Chondrocyte (in vitro differentiated cells): ENCODE results near the gene B3GNT3. TPM values are rescaled to one million over a fixed set of nuclear protein-coding genes. Genes with fewer than 3 reads are reported as not detected.

Experiments
- DNase-seq: peaks from one replicate; pipeline ENCODE4 v3.0.0; 2021; ENCODE audit warnings: mixed read lengths, low spot score
- H3K27ac Mint-ChIP-seq: one replicate; pipeline ENCODE4 v1.8.0; 2021; ENCODE audit warnings: mild to moderate bottlenecking, moderate library complexity, mixed read lengths; ENCODE audit not compliant: unreplicated experiment
- H3K27me3 Mint-ChIP-seq: 2 replicates; pipeline ENCODE4 v1.8.0; 2021; ENCODE audit warnings: low read depth, mixed read lengths
- H3K36me3 Mint-ChIP-seq: 2 replicates; pipeline ENCODE4 v1.8.0; 2021; ENCODE audit warnings: low read depth, mixed read lengths
- H3K4me1 Mint-ChIP-seq: 2 replicates; pipeline ENCODE4 v1.8.0; 2021; ENCODE audit warnings: low read depth, mild to moderate bottlenecking, mixed read lengths
- H3K4me3 Mint-ChIP-seq: one replicate; pipeline ENCODE4 v1.8.0; 2021; ENCODE audit warnings: mild to moderate bottlenecking, moderate library complexity, mixed read lengths; ENCODE audit not compliant: unreplicated experiment
- H3K9me3 Mint-ChIP-seq: 2 replicates; pipeline ENCODE4 v1.8.0; 2021; ENCODE audit warnings: low read depth, mixed read lengths
- total RNA-seq: library from RNA; stranded (reverse); gene quantifications from 3 replicates; pipeline ENCODE4 v1.2.1, GENCODE V29; 2021
- TF ChIP-seq, protein P1 (sequence below): fragments of 200-600 bp; sonication (generic); IDR thresholded peaks from 2 replicates; pipeline ENCODE4 v1.5.0; 2021; ENCODE audit warnings: antibody characterized with exemption, mild to moderate bottlenecking, moderate library complexity

B3GNT3 gene
- total RNA-seq, 1 donor from 2014 or later, result not detected

DNA sequence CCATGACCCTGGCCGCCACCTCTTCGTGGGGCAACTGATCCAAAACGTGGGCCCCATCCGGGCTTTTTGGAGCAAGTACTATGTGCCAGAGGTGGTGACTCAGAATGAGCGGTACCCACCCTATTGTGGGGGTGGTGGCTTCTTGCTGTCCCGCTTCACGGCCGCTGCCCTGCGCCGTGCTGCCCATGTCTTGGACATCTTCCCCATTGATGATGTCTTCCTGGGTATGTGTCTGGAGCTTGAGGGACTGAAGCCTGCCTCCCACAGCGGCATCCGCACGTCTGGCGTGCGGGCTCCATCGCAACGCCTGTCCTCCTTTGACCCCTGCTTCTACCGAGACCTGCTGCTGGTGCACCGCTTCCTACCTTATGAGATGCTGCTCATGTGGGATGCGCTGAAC is 16.7 kb downstream of the B3GNT3 start:
- DNase-seq, result no peak
- TF ChIP-seq, protein P1, sequence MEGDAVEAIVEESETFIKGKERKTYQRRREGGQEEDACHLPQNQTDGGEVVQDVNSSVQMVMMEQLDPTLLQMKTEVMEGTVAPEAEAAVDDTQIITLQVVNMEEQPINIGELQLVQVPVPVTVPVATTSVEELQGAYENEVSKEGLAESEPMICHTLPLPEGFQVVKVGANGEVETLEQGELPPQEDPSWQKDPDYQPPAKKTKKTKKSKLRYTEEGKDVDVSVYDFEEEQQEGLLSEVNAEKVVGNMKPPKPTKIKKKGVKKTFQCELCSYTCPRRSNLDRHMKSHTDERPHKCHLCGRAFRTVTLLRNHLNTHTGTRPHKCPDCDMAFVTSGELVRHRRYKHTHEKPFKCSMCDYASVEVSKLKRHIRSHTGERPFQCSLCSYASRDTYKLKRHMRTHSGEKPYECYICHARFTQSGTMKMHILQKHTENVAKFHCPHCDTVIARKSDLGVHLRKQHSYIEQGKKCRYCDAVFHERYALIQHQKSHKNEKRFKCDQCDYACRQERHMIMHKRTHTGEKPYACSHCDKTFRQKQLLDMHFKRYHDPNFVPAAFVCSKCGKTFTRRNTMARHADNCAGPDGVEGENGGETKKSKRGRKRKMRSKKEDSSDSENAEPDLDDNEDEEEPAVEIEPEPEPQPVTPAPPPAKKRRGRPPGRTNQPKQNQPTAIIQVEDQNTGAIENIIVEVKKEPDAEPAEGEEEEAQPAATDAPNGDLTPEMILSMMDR, result no peak

DNA sequence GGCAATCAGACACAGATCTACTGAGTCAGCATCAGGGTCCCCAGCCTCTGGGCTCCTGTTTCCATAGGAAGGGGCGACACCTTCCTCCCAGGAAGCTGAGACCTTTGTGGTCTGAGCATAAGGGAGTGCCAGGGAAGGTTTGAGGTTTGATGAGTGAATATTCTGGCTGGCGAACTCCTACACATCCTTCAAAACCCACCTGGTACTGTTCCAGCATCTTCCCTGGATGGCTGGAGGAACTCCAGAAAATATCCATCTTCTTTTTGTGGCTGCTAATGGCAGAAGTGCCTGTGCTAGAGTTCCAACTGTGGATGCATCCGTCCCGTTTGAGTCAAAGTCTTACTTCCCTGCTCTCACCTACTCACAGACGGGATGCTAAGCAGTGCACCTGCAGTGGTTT is 17.2 kb downstream of the B3GNT3 start:
- peaks cover 23% of the 10 kb centered on the region for H3K27me3 Mint-ChIP-seq
- TF ChIP-seq, protein P1, result no peak
- no peaks in the 10 kb centered on the region for H3K4me1 Mint-ChIP-seq
- no peak overlapping the region for H3K27ac Mint-ChIP-seq
- DNase-seq, result no peak
- H3K4me3 Mint-ChIP-seq, result no peak overlapping the region
- peaks cover 2% of the 10 kb centered on the region for H3K36me3 Mint-ChIP-seq
- no peaks in the 10 kb centered on the region for H3K9me3 Mint-ChIP-seq

More for the DNA sequence above, 16.7 kb downstream of the B3GNT3 start:
- H3K36me3 Mint-ChIP-seq, result peaks cover 2% of the 10 kb centered on the region
- H3K9me3 Mint-ChIP-seq, result no peaks in the 10 kb centered on the region
- no peak overlapping the region for H3K4me3 Mint-ChIP-seq
- peaks cover 23% of the 10 kb centered on the region for H3K27me3 Mint-ChIP-seq
- H3K27ac Mint-ChIP-seq, result no peak overlapping the region
- no peaks in the 10 kb centered on the region for H3K4me1 Mint-ChIP-seq

DNA sequence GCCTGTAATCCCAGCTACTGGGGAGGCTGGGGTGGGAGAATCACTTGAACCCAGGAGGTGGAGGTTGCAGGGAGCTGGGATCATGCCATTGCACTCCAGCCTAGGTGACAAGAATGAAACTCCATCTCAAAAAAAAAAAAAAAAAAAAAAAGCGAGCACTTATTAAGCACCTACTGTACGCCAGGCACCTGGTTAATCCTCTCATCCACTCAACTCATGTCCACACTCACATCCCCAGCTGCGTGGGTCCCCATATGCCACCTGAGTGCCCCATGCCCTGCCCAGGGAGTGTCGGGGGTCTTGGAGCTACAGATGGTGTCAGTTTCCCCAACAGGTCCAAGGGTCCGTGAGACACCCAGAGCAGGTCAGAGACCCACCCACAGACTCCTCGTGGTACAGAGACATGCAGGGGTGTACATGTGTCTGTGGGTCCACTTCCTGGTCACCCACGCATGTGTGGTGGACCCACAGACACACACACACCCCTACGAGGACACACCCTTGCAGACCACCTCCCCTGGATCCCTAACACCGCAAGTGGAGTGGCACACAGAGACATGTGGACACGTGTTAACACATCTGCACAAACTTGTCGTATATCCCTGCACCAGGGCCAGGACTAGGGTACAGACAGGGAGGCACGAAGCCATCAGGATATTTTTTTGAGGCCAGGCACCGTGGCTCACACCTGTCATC is 22.9 kb downstream of the B3GNT3 start:
- H3K4me1 Mint-ChIP-seq, result no peaks in the 10 kb centered on the region
- no peaks in the 10 kb centered on the region for H3K9me3 Mint-ChIP-seq
- peaks cover 5% of the 10 kb centered on the region for H3K27me3 Mint-ChIP-seq
- no peak for DNase-seq
- TF ChIP-seq, protein P1, result no peak
- no peaks in the 10 kb centered on the region for H3K36me3 Mint-ChIP-seq
- no peak overlapping the region for H3K27ac Mint-ChIP-seq
- no peak overlapping the region for H3K4me3 Mint-ChIP-seq

DNA sequence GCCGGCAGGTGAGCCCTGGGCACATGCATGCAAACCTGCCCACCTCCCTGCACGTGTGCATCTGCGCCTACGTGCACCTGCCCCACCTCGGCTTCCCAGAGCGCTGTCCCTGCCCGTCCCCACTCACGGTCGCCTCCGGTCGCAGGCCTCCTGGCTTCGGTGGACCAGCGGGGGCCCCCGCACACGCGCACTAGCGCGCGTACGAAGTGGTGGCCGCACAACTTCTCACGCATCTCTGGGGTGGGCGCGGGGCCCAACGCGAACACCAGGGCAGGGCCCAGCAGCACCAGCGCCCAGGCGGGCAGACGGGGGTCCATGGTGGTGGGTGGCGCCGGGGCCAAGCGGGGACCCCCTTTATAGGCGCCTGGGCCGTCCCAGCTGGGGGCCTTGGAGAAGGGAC is 26.3 kb downstream of the B3GNT3 start, which contains the start of gene INSL3:
Gene INSL3 (minus strand): TSS at position 330 of the 400 bp plus-strand sequence. CDS start 13 bp downstream, at position 317.
- no peak within 1 kb of the TSS for H3K27ac Mint-ChIP-seq
- no peak within 1 kb of the TSS for H3K4me3 Mint-ChIP-seq
- H3K27me3 Mint-ChIP-seq, result peaks cover 12% of the 10 kb centered on the region
- no peaks in the 10 kb centered on the region for H3K36me3 Mint-ChIP-seq
- no peaks in the 10 kb centered on the region for H3K4me1 Mint-ChIP-seq
- no peaks in the 10 kb centered on the region for H3K9me3 Mint-ChIP-seq
- TF ChIP-seq, protein P1, result no peak
- no peak for DNase-seq

DNA sequence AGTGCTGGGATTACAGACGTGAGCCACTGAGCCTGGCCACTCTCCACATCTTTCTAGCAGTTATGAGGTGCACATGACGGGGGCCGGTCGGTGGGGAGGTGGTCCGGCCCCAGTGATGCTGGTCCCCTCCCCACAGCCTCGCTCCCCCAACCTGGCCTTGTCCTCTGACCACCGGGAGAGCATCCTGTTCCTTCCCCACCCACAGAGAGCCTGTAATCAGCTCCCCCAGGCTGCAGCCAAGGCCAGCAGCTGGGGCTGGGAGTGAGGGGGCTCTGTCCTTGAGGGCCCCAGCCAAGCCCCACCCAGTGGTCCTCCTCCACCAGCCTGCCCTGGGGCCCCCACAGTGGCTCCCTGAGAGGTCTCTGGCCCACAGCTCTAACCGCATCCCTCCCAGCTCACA is 29.4 kb downstream of the B3GNT3 start:
- DNase-seq, result no peak
- H3K27ac Mint-ChIP-seq, result no peak overlapping the region
- H3K4me3 Mint-ChIP-seq, result no peak overlapping the region
- TF ChIP-seq, protein P1, result no peak
- no peaks in the 10 kb centered on the region for H3K9me3 Mint-ChIP-seq
- no peaks in the 10 kb centered on the region for H3K4me1 Mint-ChIP-seq
- H3K36me3 Mint-ChIP-seq, result no peaks in the 10 kb centered on the region
- H3K27me3 Mint-ChIP-seq, result peaks cover 17% of the 10 kb centered on the region
